Activated CD8-positive, alpha-beta T cell treated with anti-CD3 and anti-CD28 coated beads for 36 hours (primary cell): ENCODE results near the gene DDR1. TPM values are rescaled to one million over a fixed set of nuclear protein-coding genes. Genes with fewer than 3 reads are reported as not detected.

ENCODE experiments used
- ATAC-seq: fragments of 200-7000 bp; cut with Tn5 transposase; one replicate; pipeline ENCODE4 v1.10.0; 2021; ENCODE audit warnings: mild to moderate bottlenecking, moderate library complexity
- CTCF ChIA-PET: fragments of 350-600 bp; sonication (Branson Sonifier 250); formaldehyde crosslinking; loops from one replicate; lab custom pipeline; 2021; ENCODE audit warnings: antibody characterized with exemption; lab: Charles Lee
- POLR2A ChIA-PET: fragments of 350-600 bp; sonication (Branson Sonifier 250); formaldehyde crosslinking; loops from one replicate; lab custom pipeline; 2021; ENCODE audit warnings: antibody characterized with exemption; lab: Charles Lee
- DNase-seq: peaks from one replicate; pipeline ENCODE4 v3.0.0-alpha.2; 2020
- H3K27ac Mint-ChIP-seq: one replicate; pipeline ENCODE4 v1.8.0; 2021; ENCODE audit warnings: mild to moderate bottlenecking, mixed read lengths
- H3K27me3 Mint-ChIP-seq: one replicate; pipeline ENCODE4 v1.8.0; 2021; ENCODE audit warnings: mixed read lengths
- H3K36me3 Mint-ChIP-seq: one replicate; pipeline ENCODE4 v1.8.0; 2021; ENCODE audit warnings: low read depth, mixed read lengths
- H3K4me1 Mint-ChIP-seq: one replicate; pipeline ENCODE4 v1.8.0; 2021; ENCODE audit warnings: low read depth, mixed read lengths
- H3K4me3 Mint-ChIP-seq: one replicate; pipeline ENCODE4 v1.8.0; 2021; ENCODE audit warnings: mild to moderate bottlenecking, moderate library complexity, mixed read lengths
- H3K9me3 Mint-ChIP-seq: one replicate; pipeline ENCODE4 v1.8.0; 2021; ENCODE audit warnings: mixed read lengths
- CTCF ChIP-seq: fragments of 200-600 bp; IDR thresholded peaks from one replicate; pipeline ENCODE4 v1.8.0; 2022; ENCODE audit warnings: antibody characterized with exemption, mild to moderate bottlenecking
- intact Hi-C: fragments of 100-400 bp; cut with micrococcal nuclease; formaldehyde crosslinking; loops from one replicate; pipeline ENCODE4 v1.10.0; 2022
- total RNA-seq, 2 experiments: library from RNA; stranded (reverse); gene quantifications; one replicate each; pipeline ENCODE4 v1.2.3, GENCODE V29; 2021

The DDR1 gene
- total RNA-seq, 2 experiments from 2014 or later, result 14.4 to 14.5 TPM

- Mint-ChIP-seq H3K4me1 (no peaks in the 10 kb centered on the region), H3K27ac (no peak within 1 kb of the TSS), H3K4me3 (no peak within 1 kb of the TSS), H3K9me3 (no peaks in the 10 kb centered on the region), H3K36me3 (no peaks in the 10 kb centered on the region), H3K27me3 (peaks cover 44% of the 10 kb centered on the region)
- ATAC-seq (no peak), DNase-seq (no peak)
- intact Hi-C loops, result no loop called here
- TF ChIP-seq CTCF, result no peak
- CTCF ChIA-PET, result interaction anchor here (1.2 kb wide), 1 partner anchor 139 kb away, joined by 4 read pairs; no protein-coding TSS in a partner anchor
- POLR2A ChIA-PET, result no interaction called here
Measured at GRCh38 chr6:30940361-30940986, 56.2 kb downstream of the DDR1 start, which contains the start of gene MUCL3. MUCL3 (plus strand) TSS chr6:30940973; CDS start chr6:30941000, 27 bp downstream.

GRCh38 chr6:30942338-30943060 is 58.2 kb downstream of the DDR1 start:
- H3K4me1 Mint-ChIP-seq, result no peaks in the 10 kb centered on the region
- intact Hi-C loops, result no loop called here
- DNase-seq (peak; percentile 15), ATAC-seq (no peak)
- no peak overlapping the region for H3K27ac Mint-ChIP-seq
- POLR2A ChIA-PET, result no interaction called here
- H3K36me3 Mint-ChIP-seq, result no peaks in the 10 kb centered on the region
- TF ChIP-seq CTCF, result no peak
- H3K9me3 Mint-ChIP-seq, result no peaks in the 10 kb centered on the region
- CTCF ChIA-PET, result interaction anchor here (1.9 kb wide), 1 partner anchor 145 kb away, joined by 4 read pairs; no protein-coding TSS in a partner anchor
- H3K4me3 Mint-ChIP-seq, result no peak overlapping the region
- H3K27me3 Mint-ChIP-seq, result peaks cover 46% of the 10 kb centered on the region

- Mint-ChIP-seq H3K27ac (no peak overlapping the region), H3K36me3 (peaks cover 3% of the 10 kb centered on the region), H3K27me3 (peaks cover 54% of the 10 kb centered on the region), H3K9me3 (no peaks in the 10 kb centered on the region), H3K4me3 (no peak overlapping the region), H3K4me1 (no peaks in the 10 kb centered on the region)
- no peak for TF ChIP-seq CTCF
- intact Hi-C loops, result no loop called here
- DNase-seq (no peak), ATAC-seq (no peak)
- POLR2A ChIA-PET, result interaction anchor here (0.5 to 3.1 kb wide), 2 partner anchors 11 to 30 kb away, joined by 3 to 14 read pairs; no protein-coding TSS in a partner anchor
- CTCF ChIA-PET, result interaction anchor here (1.1 to 1.9 kb wide), 2 partner anchors 135 to 143 kb away, joined by 3 to 4 read pairs; no protein-coding TSS in a partner anchor
Measured at GRCh38 chr6:30944051-30944450, 59.7 kb downstream of the DDR1 start.

- Mint-ChIP-seq H3K36me3 (peaks cover 3% of the 10 kb centered on the region), H3K4me1 (no peaks in the 10 kb centered on the region), H3K9me3 (no peaks in the 10 kb centered on the region), H3K27ac (no peak overlapping the region), H3K4me3 (no peak overlapping the region), H3K27me3 (peaks cover 48% of the 10 kb centered on the region)
- no peak for TF ChIP-seq CTCF
- ATAC-seq (no peak), DNase-seq (no peak)
- intact Hi-C loops, result no loop called here
- ChIA-PET POLR2A (interaction anchor here (3.1 kb wide), 1 partner anchor 10 kb away, joined by 14 read pairs; no protein-coding TSS in a partner anchor), CTCF (interaction anchor here (1.2 kb wide), 1 partner anchor 142 kb away, joined by 4 read pairs; no protein-coding TSS in a partner anchor)
Measured at GRCh38 chr6:30945281-30945680, 61.0 kb downstream of the DDR1 start.
